ENCODE results near the gene LAMB4. TPM values are rescaled to one million over a fixed set of nuclear protein-coding genes. Genes with fewer than 3 reads are reported as not detected.

Gene LAMB4
- polyA plus RNA-seq, 1 of the 3 experiments (the other 2 are of a cell fraction), result 0.36 TPM

DNA sequence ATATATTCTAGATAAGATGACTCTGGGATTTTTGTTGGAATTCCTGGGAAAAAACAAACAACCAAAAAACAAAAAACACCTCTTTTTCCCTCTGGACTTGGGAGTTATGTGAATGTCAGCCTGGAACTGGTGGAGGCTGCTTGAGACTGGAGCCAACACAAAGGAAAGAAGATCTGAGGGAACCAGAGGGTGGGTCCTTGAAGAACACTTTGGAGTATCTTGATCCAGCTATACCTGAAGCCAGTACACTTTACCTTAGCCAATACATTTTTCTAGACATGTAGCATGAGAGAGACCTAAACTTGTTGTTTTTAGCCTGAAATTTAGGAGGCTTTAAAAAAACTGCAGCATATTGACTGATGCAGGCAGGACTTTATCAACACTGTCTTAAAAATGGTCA lies 121.3 kb downstream of the LAMB4 start:
- H3K4me2 ChIP-seq, result no peak overlapping the region
- no peaks in the 10 kb centered on the region for H3K9me2 ChIP-seq
- H3K27ac ChIP-seq (ENCODE audit: low read depth in 2 of 2, low read length in 1 of 2), result no peak overlapping the region
- H3K27me3 ChIP-seq (ENCODE audit: insufficient read depth), result no peaks in the 10 kb centered on the region
- H3K9me3 ChIP-seq, result no peaks in the 10 kb centered on the region
- H4K20me1 ChIP-seq (ENCODE audit: insufficient read depth), result no peaks in the 10 kb centered on the region
- no peak overlapping the region for H2AFZ ChIP-seq (ENCODE audit: low read depth)
- CTCF ChIA-PET, result interaction anchor here (0.9 kb wide), 1 partner anchor 26 kb away, joined by 3 read pairs; no protein-coding TSS in a partner anchor
- H3K4me3 ChIP-seq (ENCODE audit: low read depth in 2 of 2, low read length in 1 of 2), result no peak overlapping the region
- H3F3A ChIP-seq (replicated peaks; ENCODE audit: insufficient read depth), result peaks cover 24% of the 10 kb centered on the region
- TF ChIP-seq RAD21 (IDR thresholded peaks at IDR 0.05; ENCODE audit: low read length), result no peak
- no peak for TF ChIP-seq FOXM1 (IDR thresholded peaks at IDR 0.05; ENCODE audit: low read depth)
- TF ChIP-seq, protein P1, sequence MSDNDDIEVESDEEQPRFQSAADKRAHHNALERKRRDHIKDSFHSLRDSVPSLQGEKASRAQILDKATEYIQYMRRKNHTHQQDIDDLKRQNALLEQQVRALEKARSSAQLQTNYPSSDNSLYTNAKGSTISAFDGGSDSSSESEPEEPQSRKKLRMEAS (IDR thresholded peaks at IDR 0.05; ENCODE audit: low read depth), result no peak
- no peak for TF ChIP-seq YY1 (IDR thresholded peaks at IDR 0.05; ENCODE audit: low read depth)
- TF ChIP-seq CHD2 (IDR thresholded peaks at IDR 0.05; ENCODE audit: low read length, partially characterized antibody), result no peak
- TF ChIP-seq EP300 (IDR thresholded peaks at IDR 0.05; ENCODE audit: borderline replicate concordance in 1 of 2, low read depth in 1 of 2, low read length in 1 of 2), result no peak
- TF ChIP-seq NRF1 (IDR thresholded peaks at IDR 0.05; ENCODE audit: low read depth, low read length), result no peak
- TF ChIP-seq TCF12 (IDR thresholded peaks at IDR 0.05), result no peak
- TF ChIP-seq MXI1 (IDR thresholded peaks at IDR 0.05; ENCODE audit: low read depth, low read length), result no peak
- no peak for TF ChIP-seq RXRA (IDR thresholded peaks at IDR 0.05; ENCODE audit: borderline replicate concordance, low read depth)
- TF ChIP-seq SMC3 (IDR thresholded peaks at IDR 0.05; ENCODE audit: low read depth, low read length), result no peak
- TF ChIP-seq, protein P2, sequence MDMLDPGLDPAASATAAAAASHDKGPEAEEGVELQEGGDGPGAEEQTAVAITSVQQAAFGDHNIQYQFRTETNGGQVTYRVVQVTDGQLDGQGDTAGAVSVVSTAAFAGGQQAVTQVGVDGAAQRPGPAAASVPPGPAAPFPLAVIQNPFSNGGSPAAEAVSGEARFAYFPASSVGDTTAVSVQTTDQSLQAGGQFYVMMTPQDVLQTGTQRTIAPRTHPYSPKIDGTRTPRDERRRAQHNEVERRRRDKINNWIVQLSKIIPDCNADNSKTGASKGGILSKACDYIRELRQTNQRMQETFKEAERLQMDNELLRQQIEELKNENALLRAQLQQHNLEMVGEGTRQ (IDR thresholded peaks at IDR 0.05; ENCODE audit: borderline replicate concordance, low read depth, low read length), result no peak
- no peak for TF ChIP-seq MEF2A (IDR thresholded peaks at IDR 0.05; ENCODE audit: borderline replicate concordance, low read depth)
- no peak for TF ChIP-seq EZH2phosphoT487 (IDR thresholded peaks at IDR 0.05; ENCODE audit: borderline replicate concordance, low read depth)
- no peak for TF ChIP-seq FOSL2 (IDR thresholded peaks at IDR 0.05; ENCODE audit: borderline replicate concordance, low read depth)
- no peak for TF ChIP-seq FOXJ3 (CRISPR knock-in tag; IDR thresholded peaks at IDR 0.05)
- TF ChIP-seq, protein P3, sequence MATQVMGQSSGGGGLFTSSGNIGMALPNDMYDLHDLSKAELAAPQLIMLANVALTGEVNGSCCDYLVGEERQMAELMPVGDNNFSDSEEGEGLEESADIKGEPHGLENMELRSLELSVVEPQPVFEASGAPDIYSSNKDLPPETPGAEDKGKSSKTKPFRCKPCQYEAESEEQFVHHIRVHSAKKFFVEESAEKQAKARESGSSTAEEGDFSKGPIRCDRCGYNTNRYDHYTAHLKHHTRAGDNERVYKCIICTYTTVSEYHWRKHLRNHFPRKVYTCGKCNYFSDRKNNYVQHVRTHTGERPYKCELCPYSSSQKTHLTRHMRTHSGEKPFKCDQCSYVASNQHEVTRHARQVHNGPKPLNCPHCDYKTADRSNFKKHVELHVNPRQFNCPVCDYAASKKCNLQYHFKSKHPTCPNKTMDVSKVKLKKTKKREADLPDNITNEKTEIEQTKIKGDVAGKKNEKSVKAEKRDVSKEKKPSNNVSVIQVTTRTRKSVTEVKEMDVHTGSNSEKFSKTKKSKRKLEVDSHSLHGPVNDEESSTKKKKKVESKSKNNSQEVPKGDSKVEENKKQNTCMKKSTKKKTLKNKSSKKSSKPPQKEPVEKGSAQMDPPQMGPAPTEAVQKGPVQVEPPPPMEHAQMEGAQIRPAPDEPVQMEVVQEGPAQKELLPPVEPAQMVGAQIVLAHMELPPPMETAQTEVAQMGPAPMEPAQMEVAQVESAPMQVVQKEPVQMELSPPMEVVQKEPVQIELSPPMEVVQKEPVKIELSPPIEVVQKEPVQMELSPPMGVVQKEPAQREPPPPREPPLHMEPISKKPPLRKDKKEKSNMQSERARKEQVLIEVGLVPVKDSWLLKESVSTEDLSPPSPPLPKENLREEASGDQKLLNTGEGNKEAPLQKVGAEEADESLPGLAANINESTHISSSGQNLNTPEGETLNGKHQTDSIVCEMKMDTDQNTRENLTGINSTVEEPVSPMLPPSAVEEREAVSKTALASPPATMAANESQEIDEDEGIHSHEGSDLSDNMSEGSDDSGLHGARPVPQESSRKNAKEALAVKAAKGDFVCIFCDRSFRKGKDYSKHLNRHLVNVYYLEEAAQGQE (IDR thresholded peaks at IDR 0.05; ENCODE audit: low read depth, low read length), result no peak
- H3K9ac ChIP-seq, result no peak overlapping the region
- POLR2A ChIA-PET, result no interaction called here
- H3K4me1 ChIP-seq (ENCODE audit: control insufficient read depth in 1 of 2, insufficient read depth in 2 of 2, low read depth in 1 of 2, low read length in 1 of 2), result peaks cover 28 to 31% of the 10 kb centered on the region in 2 experiments
- no peaks in the 10 kb centered on the region for H3K36me3 ChIP-seq (replicated peaks in 1 of 2; ENCODE audit: control insufficient read depth in 1 of 2, insufficient read depth in 2 of 2, low read length in 1 of 2)
- H3K79me2 ChIP-seq (ENCODE audit: insufficient read depth), result no peaks in the 10 kb centered on the region
- DNase-seq, result no peak
